ENCODE data around the gene ATG5.

GRCh38 chr6:106178900-106179299 is 146.7 kb downstream of the ATG5 start:
- no peak for TF ChIP-seq CTCF (IDR thresholded peaks at IDR 0.05; ENCODE audit: insufficient read depth, low read depth, low read length)
- TF ChIP-seq EZH2 (IDR thresholded peaks at IDR 0.05; ENCODE audit: insufficient read depth, low read length), result no peak
